Tongue (tissue), 2 donors: Measurements from ENCODE around the gene NAA20. TPM values are rescaled to one million over a fixed set of nuclear protein-coding genes. Genes with fewer than 3 reads are reported as not detected.
"Not testable (repeated sequence)": the region's sequence is repeated elsewhere in the genome, so short reads cannot be mapped to it uniquely, and the experiment has no call there.

Experiments
- DNase-seq: peaks from one replicate; pipeline ENCODE4 v3.0.0-alpha.2; 2015
- total RNA-seq: library from RNA; depleted of rRNA; stranded (reverse); fragments of >200 nt; gene quantifications from one replicate; pipeline ENCODE4 v1.2.3, GENCODE V29; 2014

Gene NAA20
- total RNA-seq, 1 donor from 2014 or later: 41.2 TPM

- DNase-seq: no peak
Observed at GRCh38 chr20:19991854-19992253, 25.3 kb upstream of the NAA20 start.

GRCh38 chr20:19992996-19993908 is 23.9 kb upstream of the NAA20 start:
- DNase-seq: peak; percentile 64

- peak; percentile 68 for DNase-seq
Observed at GRCh38 chr20:19993958-19994669, 23.0 kb upstream of the NAA20 start.

- DNase-seq: peak; percentile 89
Observed at GRCh38 chr20:19995220-19995863, 21.8 kb upstream of the NAA20 start.

- no peak for DNase-seq
Observed at GRCh38 chr20:19996222-19996621, 20.9 kb upstream of the NAA20 start.

GRCh38 chr20:19996917-19997316 is 20.2 kb upstream of the NAA20 start:
- peak; percentile 83 for DNase-seq

- no peak for DNase-seq
Observed at GRCh38 chr20:19998990-19999705, 18.0 kb upstream of the NAA20 start.

- no peak for DNase-seq
Observed at GRCh38 chr20:20000211-20000968, 16.8 kb upstream of the NAA20 start.

GRCh38 chr20:20002101-20002998 is 14.8 kb upstream of the NAA20 start:
- no peak for DNase-seq

- DNase-seq: peak; percentile 67
Observed at GRCh38 chr20:20003031-20003954, 13.9 kb upstream of the NAA20 start.

GRCh38 chr20:20003955-20004322 is 13.2 kb upstream of the NAA20 start:
- DNase-seq: not testable (repeated sequence)

GRCh38 chr20:20005342-20005741 is 11.8 kb upstream of the NAA20 start:
- DNase-seq: no peak

GRCh38 chr20:20009784-20010253 is 7.3 kb upstream of the NAA20 start:
- no peak for DNase-seq

- DNase-seq: no peak
Observed at GRCh38 chr20:20010639-20011500, 6.3 kb upstream of the NAA20 start.

- no peak for DNase-seq
Observed at GRCh38 chr20:20012541-20012940, 4.6 kb upstream of the NAA20 start.

- no peak for DNase-seq
Observed at GRCh38 chr20:20014659-20015058, 2.5 kb upstream of the NAA20 start.

- DNase-seq: no peak
Observed at GRCh38 chr20:20017844-20018185, 653 bp downstream of the NAA20 start.

GRCh38 chr20:20018366-20018765 is 1.2 kb downstream of the NAA20 start:
- DNase-seq: no peak
